Skin of body (tissue), 2 donors: ENCODE measurements around the gene ESYT1. TPM values are rescaled to one million over a fixed set of nuclear protein-coding genes. Genes with fewer than 3 reads are reported as not detected.
"Not testable (repeated sequence)": the region's sequence is repeated elsewhere in the genome, so short reads cannot be mapped to it uniquely, and the experiment has no call there.

Experiments used
- DNase-seq: peaks from one replicate; lab custom pipeline; 2025; lab: John Stamatoyannopoulos, UW
- total RNA-seq: library from RNA; depleted of rRNA; stranded (reverse); fragments of >200 nt; gene quantifications from one replicate; pipeline ENCODE4 v1.2.3, GENCODE V29; 2014

The ESYT1 gene
- total RNA-seq, 1 donor from 2014 or later, result 71.6 TPM

- DNase-seq, result no peak
Measured at GRCh38 chr12:56155256-56155845, 27.3 kb downstream of the ESYT1 start.

GRCh38 chr12:56156464-56157200, 28.6 kb downstream of the ESYT1 start:
- DNase-seq, result not testable (repeated sequence)

GRCh38 chr12:56157201-56158028, 29.3 kb downstream of the ESYT1 start:
- DNase-seq, result peak; percentile 96

GRCh38 chr12:56158029-56158925, 30.2 kb downstream of the ESYT1 start, which contains the start of gene MYL6:
Gene MYL6 (plus strand): TSS chr12:56158359. CDS start chr12:56158402, 43 bp downstream.
- DNase-seq, result peak; percentile 98

- DNase-seq, result peak; percentile 65
Measured at GRCh38 chr12:56158926-56159461, 30.9 kb downstream of the ESYT1 start.

- no peak for DNase-seq
Measured at GRCh38 chr12:56159482-56160192, 31.6 kb downstream of the ESYT1 start.

- DNase-seq, result no peak
Measured at GRCh38 chr12:56160193-56160763, 32.2 kb downstream of the ESYT1 start.

- no peak for DNase-seq
Measured at GRCh38 chr12:56160894-56161689, 33.0 kb downstream of the ESYT1 start.

- no peak for DNase-seq
Measured at GRCh38 chr12:56161690-56162351, 33.8 kb downstream of the ESYT1 start.

GRCh38 chr12:56162468-56163290, 34.6 kb downstream of the ESYT1 start:
- no peak for DNase-seq

GRCh38 chr12:56163533-56164344, 35.7 kb downstream of the ESYT1 start:
- no peak for DNase-seq

GRCh38 chr12:56164345-56164729, 36.3 kb downstream of the ESYT1 start:
- DNase-seq, result no peak

GRCh38 chr12:56165369-56165768, 37.3 kb downstream of the ESYT1 start:
- no peak for DNase-seq

GRCh38 chr12:56169229-56169759, 41.2 kb downstream of the ESYT1 start:
- DNase-seq, result no peak

- no peak for DNase-seq
Measured at GRCh38 chr12:56172839-56173238, 44.8 kb downstream of the ESYT1 start.

GRCh38 chr12:56178347-56178746, 50.3 kb downstream of the ESYT1 start:
- no peak for DNase-seq
